Measurements from ENCODE around the gene LTB4R2. TPM values are rescaled to one million over a fixed set of nuclear protein-coding genes. Genes with fewer than 3 reads are reported as not detected.
"Not testable (repeated sequence)": the region's sequence is repeated elsewhere in the genome, so short reads cannot be mapped to it uniquely, and the experiment has no call there.

The LTB4R2 gene
- total RNA-seq, 1 experiment from 2014 or later: 3.2 TPM

- DNase-seq (ENCODE audit: low read depth, low spot score): no peak
- in situ Hi-C loops (cut with HindIII; ENCODE audit: low pct_unique_long_range_greater_than_20kb, low sequenced_read_pairs): no loop called here
These were observed 2.1 kb downstream of the LTB4R2 start for GRCh38 chr14:24311837-24312615.

DNA sequence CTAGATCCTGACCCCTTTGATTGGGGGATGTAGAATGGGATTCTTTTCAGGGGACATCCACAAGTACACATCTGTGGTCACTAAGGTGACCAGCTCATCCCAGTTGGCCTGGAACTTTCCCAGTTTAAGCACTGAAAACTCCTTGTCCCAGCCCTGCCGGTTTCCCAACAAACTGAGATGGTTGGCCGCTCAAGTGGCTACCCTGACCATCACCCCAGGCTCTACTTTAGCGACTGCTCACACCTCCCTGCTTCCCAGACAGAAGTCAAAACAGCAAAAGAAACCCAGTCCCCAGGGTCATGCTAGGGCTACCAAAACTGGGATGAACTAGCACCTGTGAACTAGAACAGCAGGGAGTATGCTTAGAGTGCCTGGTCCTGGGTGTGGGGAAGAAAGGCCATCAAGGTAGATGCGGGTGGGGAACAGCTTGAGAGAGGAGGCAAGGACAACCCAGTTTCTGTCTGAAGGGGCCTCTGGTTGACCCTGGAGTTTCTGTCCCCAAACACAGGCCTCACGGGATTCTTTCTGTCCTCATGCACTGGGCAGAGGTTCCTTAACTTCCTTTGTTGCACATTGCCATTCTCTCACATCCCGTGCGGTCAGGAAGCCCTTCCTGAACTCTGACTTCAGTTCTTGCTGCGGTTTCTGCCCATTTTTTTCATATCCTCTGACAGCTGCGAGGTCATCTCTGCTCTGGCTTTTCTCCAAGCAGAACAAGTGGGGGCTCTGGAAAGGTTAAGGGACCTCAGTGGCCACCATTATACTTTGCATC lies 3.0 kb downstream of the LTB4R2 start:
- no peak for DNase-seq (ENCODE audit: low read depth, low spot score)
- in situ Hi-C loops (cut with HindIII; ENCODE audit: low pct_unique_long_range_greater_than_20kb, low sequenced_read_pairs): no loop called here

DNA sequence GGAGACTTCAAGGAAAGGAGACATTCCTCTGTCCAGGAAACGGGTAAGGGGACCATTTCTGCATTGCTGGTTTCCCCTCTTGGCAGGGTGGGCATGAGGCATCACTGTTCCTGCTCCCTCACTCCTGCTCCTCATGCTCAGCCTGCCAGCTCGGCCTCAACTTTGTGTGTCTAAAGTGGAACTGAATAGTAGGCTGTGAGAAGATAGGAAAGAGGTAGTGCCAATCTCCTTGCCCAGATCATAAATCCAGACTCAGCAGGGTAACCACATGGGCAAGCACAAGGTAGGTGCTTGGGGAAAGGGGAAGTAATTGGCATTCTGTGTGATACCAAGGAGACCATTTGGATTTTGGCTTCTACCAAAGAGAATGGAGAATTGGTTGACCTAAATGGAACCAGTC lies 4.0 kb downstream of the LTB4R2 start:
- DNase-seq (ENCODE audit: low read depth, low spot score): no peak
- in situ Hi-C loops (cut with HindIII; ENCODE audit: low pct_unique_long_range_greater_than_20kb, low sequenced_read_pairs): no loop called here

- no peak for DNase-seq (ENCODE audit: low read depth, low spot score)
- in situ Hi-C loops (cut with HindIII; ENCODE audit: low pct_unique_long_range_greater_than_20kb, low sequenced_read_pairs): no loop called here
These were observed 4.6 kb downstream of the LTB4R2 start for GRCh38 chr14:24314377-24315193.

DNA sequence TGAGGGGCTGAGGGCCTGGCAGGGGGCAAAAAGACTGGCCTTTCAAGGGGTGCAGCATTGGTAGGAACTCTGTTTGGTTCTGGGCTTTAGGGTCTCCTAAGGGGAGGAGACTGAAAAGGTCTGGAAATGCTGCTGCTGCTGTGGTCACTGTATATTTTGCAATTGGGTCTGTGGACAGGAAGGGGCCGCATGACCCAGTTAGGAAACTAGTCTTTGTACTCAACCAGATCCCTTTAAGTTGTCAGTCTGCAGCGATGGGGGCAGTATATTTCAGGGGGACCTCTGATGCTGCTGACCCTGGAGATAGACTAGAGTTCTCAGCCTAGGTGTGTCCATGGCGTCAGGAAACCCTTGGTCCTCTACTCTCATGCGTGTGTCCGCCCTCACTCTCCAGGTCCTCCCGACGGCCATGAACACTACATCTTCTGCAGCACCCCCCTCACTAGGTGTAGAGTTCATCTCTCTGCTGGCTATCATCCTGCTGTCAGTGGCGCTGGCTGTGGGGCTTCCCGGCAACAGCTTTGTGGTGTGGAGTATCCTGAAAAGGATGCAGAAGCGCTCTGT lies 5.4 kb downstream of the LTB4R2 start:
- no peak for DNase-seq (ENCODE audit: low read depth, low spot score)
- in situ Hi-C loops (cut with HindIII; ENCODE audit: low pct_unique_long_range_greater_than_20kb, low sequenced_read_pairs): no loop called here

DNA sequence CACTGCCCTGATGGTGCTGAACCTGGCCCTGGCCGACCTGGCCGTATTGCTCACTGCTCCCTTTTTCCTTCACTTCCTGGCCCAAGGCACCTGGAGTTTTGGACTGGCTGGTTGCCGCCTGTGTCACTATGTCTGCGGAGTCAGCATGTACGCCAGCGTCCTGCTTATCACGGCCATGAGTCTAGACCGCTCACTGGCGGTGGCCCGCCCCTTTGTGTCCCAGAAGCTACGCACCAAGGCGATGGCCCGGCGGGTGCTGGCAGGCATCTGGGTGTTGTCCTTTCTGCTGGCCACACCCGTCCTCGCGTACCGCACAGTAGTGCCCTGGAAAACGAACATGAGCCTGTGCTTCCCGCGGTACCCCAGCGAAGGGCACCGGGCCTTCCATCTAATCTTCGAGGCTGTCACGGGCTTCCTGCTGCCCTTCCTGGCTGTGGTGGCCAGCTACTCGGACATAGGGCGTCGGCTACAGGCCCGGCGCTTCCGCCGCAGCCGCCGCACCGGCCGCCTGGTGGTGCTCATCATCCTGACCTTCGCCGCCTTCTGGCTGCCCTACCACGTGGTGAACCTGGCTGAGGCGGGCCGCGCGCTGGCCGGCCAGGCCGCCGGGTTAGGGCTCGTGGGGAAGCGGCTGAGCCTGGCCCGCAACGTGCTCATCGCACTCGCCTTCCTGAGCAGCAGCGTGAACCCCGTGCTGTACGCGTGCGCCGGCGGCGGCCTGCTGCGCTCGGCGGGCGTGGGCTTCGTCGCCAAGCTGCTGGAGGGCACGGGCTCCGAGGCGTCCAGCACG lies 6.1 kb downstream of the LTB4R2 start:
- DNase-seq (ENCODE audit: low read depth, low spot score): no peak
- in situ Hi-C loops (cut with HindIII; ENCODE audit: low pct_unique_long_range_greater_than_20kb, low sequenced_read_pairs): no loop called here

DNA sequence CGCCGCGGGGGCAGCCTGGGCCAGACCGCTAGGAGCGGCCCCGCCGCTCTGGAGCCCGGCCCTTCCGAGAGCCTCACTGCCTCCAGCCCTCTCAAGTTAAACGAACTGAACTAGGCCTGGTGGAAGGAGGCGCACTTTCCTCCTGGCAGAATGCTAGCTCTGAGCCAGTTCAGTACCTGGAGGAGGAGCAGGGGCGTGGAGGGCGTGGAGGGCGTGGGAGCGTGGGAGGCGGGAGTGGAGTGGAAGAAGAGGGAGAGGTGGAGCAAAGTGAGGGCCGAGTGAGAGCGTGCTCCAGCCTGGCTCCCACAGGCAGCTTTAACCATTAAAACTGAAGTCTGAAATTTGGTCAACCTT lies 6.6 kb downstream of the LTB4R2 start:
- in situ Hi-C loops (cut with HindIII; ENCODE audit: low pct_unique_long_range_greater_than_20kb, low sequenced_read_pairs): no loop called here
- DNase-seq (ENCODE audit: low read depth, low spot score): no peak

DNA sequence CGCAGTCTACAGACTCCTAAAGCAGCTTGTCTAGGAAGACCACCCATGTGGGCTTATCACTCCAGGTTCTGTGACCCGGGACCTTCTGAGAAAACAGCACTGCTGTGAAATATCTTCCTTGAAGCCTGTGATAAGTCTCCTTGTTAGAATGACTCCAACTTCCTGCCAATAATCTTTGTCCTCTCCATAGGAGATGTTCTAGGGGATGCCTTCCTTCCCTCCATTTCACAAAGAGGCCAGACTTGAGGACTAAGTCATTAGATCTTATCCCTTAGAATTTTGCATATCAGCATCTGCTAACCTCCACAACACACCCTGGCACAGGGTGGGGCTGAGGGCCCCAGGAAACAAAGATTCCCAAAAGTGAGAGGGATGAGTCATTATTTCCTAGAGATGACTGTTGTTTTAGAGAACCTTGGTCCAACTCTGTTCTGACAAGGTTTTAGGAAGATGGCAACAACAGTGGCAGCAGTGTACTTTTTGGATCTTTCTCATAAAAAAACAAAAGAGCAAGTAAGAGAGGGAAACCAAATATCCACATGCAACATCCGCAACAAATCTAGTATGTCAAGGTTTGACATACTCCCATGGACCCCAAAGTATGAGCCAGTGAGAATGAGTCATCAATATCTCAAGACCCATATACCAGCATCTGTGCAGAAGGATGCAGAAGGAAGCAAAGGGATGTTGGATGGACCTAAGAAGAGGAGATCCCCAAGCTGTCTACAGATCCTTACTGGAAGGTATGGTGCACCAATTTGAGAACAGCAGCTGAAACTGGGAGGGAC lies 7.4 kb downstream of the LTB4R2 start:
- no peak for DNase-seq (ENCODE audit: low read depth, low spot score)
- in situ Hi-C loops (cut with HindIII; ENCODE audit: low pct_unique_long_range_greater_than_20kb, low sequenced_read_pairs): no loop called here

DNA sequence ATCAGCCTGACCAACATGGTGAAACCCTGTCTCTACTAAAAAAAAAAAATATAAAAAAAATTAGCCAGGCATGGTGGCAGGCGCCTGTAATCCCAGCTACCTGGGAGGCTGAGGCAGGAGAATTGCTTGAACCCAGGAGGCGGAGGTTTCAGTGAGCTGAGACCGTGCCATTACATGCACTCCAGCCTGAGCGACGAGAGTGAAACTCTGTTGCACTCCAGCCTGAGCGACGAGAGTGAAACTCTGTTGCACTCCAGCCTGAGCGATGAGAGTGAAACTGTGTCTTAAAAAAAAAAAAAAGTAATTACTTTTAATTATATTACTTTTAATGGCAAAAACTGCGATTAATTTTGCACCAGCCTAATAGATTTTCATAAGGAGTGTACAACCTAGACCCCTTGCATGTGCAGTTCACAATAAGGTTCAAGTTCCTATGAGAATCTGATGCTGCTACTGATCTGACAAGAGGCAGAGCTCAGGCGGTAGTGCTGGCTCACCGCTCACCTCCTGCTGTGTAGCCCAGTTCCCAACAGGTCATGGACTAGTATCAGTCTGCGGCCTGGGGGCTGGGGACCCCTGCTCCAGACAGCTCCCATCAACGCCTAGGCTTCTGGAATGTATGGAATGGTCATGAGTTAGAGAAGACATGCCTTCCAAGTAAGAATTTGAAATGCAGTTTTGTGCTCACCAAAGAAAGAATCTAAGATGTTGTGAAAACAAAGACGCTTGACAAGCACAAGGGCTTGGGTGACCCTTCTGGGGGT lies 11.5 kb downstream of the LTB4R2 start:
- no peak for DNase-seq (ENCODE audit: low read depth, low spot score)
- in situ Hi-C loops (cut with HindIII; ENCODE audit: low pct_unique_long_range_greater_than_20kb, low sequenced_read_pairs): no loop called here

GRCh38 chr14:24322672-24323071 lies 12.7 kb downstream of the LTB4R2 start:
- in situ Hi-C loops (cut with HindIII; ENCODE audit: low pct_unique_long_range_greater_than_20kb, low sequenced_read_pairs): no loop called here
- no peak for DNase-seq (ENCODE audit: low read depth, low spot score)

- no peak for DNase-seq (ENCODE audit: low read depth, low spot score)
- in situ Hi-C loops (cut with HindIII; ENCODE audit: low pct_unique_long_range_greater_than_20kb, low sequenced_read_pairs): no loop called here
These were observed 13.4 kb downstream of the LTB4R2 start for GRCh38 chr14:24323341-24323740.

- DNase-seq (ENCODE audit: low read depth, low spot score): no peak
- in situ Hi-C loops (cut with HindIII; ENCODE audit: low pct_unique_long_range_greater_than_20kb, low sequenced_read_pairs): no loop called here
These were observed 14.1 kb downstream of the LTB4R2 start for GRCh38 chr14:24324024-24324423.

DNA sequence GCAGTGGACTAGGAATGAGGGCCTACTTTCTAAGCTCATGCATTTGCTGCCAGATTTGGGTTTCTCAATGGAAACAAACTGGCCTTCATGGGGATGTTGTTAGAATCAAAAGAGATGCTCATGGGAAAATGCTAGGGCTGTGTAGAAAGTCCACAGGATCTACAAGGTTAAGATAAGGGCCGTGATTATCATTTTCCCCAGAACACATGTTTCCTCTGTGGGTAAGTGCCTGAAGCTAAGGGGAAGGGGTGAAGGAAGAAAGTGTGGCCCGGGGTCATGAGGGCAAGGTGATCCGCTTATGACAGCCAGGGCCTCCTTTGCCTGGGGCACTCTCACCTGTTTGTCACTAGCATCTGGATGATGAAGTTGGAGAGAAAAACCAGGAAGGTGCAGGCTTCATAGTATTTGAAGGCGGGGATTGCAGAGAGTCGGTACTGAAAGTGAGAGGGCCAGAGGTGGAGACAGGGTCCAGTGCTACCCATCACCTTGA lies 15.1 kb downstream of the LTB4R2 start:
- no peak for DNase-seq (ENCODE audit: low read depth, low spot score)
- in situ Hi-C loops (cut with HindIII; ENCODE audit: low pct_unique_long_range_greater_than_20kb, low sequenced_read_pairs): no loop called here

DNA sequence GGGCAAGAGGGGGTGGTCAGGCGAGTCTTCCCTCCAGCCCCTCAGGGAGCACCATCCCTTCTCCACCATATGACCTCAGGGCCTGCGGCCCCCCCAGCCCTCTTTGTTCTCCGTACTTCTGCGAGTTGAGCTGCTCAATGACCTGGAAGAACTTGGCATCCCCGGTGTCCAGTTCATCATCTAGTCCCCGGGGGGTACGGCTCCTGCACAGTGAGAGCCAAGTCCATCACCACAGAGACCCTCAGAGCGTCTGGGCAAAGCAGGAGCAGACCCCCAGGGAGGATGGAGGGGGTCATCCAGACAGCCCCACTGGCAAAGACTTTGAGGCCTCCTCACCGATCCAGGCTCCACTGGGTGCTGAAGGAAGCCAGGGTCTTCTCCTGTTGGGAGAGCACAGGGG lies 16.0 kb downstream of the LTB4R2 start:
- in situ Hi-C loops (cut with HindIII; ENCODE audit: low pct_unique_long_range_greater_than_20kb, low sequenced_read_pairs): no loop called here
- DNase-seq (ENCODE audit: low read depth, low spot score): no peak

DNA sequence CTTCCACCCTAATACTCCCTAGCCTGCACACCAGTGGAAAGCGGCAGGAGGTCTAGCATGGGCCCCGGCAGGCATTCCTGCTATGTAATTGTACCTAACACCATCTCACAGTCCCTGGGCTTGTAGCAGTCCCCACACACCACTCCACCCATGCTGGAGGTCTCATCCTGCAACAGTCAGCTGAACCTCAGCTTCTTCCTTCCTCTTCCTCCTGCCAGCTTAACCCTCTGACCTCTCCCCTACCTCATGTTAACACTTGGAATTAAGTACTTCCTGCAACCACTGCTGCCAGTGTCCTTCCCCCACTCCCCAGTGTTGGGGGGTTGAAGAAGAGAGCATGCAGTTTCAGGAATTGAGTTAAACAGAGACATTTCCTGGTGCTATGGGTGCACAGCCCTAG lies 17.4 kb downstream of the LTB4R2 start:
- in situ Hi-C loops (cut with HindIII; ENCODE audit: low pct_unique_long_range_greater_than_20kb, low sequenced_read_pairs): no loop called here

GRCh38 chr14:24327914-24328313 lies 18.0 kb downstream of the LTB4R2 start:
- in situ Hi-C loops (cut with HindIII; ENCODE audit: low pct_unique_long_range_greater_than_20kb, low sequenced_read_pairs): not testable (repeated sequence)
- DNase-seq (ENCODE audit: low read depth, low spot score): peak; percentile 23

More for the DNA sequence above, 17.4 kb downstream of the LTB4R2 start:
- no peak for DNase-seq (ENCODE audit: low read depth, low spot score)
